Hematopoietic multipotent progenitor cell treated with erythropoietin and hydrocortisone succinate and interleukin-3 and kit ligand, for 4 days (in vitro differentiated cells): ENCODE data around the gene CRTC1.

Source experiments
- DNase-seq: peaks from one replicate; pipeline ENCODE4 v3.0.0-alpha.2; 2015

The CRTC1 gene

GRCh38 chr19:18750295-18750970 lies 67.0 kb downstream of the CRTC1 start:
- no peak for DNase-seq

GRCh38 chr19:18751571-18751970 lies 68.1 kb downstream of the CRTC1 start:
- DNase-seq, result no peak

GRCh38 chr19:18754501-18754900 lies 71.0 kb downstream of the CRTC1 start:
- DNase-seq, result no peak

- DNase-seq, result peak; percentile 26
Measured at GRCh38 chr19:18756896-18757295, 73.4 kb downstream of the CRTC1 start.

GRCh38 chr19:18759304-18759994 lies 76.0 kb downstream of the CRTC1 start:
- no peak for DNase-seq

- no peak for DNase-seq
Measured at GRCh38 chr19:18759995-18760426, 76.5 kb downstream of the CRTC1 start.

GRCh38 chr19:18760440-18761383 lies 77.2 kb downstream of the CRTC1 start:
- no peak for DNase-seq

- no peak for DNase-seq
Measured at GRCh38 chr19:18761531-18762110, 78.1 kb downstream of the CRTC1 start.

- DNase-seq, result peak; percentile 48
Measured at GRCh38 chr19:18762125-18763023, 78.9 kb downstream of the CRTC1 start.

GRCh38 chr19:18763674-18764590 lies 80.5 kb downstream of the CRTC1 start:
- peak; percentile 74 for DNase-seq

- peak; percentile 44 for DNase-seq
Measured at GRCh38 chr19:18764591-18765051, 81.1 kb downstream of the CRTC1 start.

GRCh38 chr19:18765224-18765623 lies 81.7 kb downstream of the CRTC1 start:
- DNase-seq, result no peak

- DNase-seq, result peak; percentile 45
Measured at GRCh38 chr19:18768046-18768771, 84.7 kb downstream of the CRTC1 start.

- no peak for DNase-seq
Measured at GRCh38 chr19:18768997-18769891, 85.8 kb downstream of the CRTC1 start.

- DNase-seq, result no peak
Measured at GRCh38 chr19:18769989-18770528, 86.6 kb downstream of the CRTC1 start.

GRCh38 chr19:18770663-18771327 lies 87.3 kb downstream of the CRTC1 start:
- no peak for DNase-seq

- peak; percentile 62 for DNase-seq
Measured at GRCh38 chr19:18771328-18772242, 88.1 kb downstream of the CRTC1 start.
